GOT3 (cell line): ENCODE data around the gene SH3RF3.
"Not testable (repeated sequence)": the region's sequence is repeated elsewhere in the genome, so short reads cannot be mapped to it uniquely, and the experiment has no call there.

Experiments
- DNase-seq: peaks from one replicate; lab custom pipeline; 2025; ENCODE audit warnings: mixed read lengths; lab: John Stamatoyannopoulos, UW

SH3RF3 gene

GRCh38 chr2:109217362-109218086 lies 88.5 kb downstream of the SH3RF3 start:
- no peak for DNase-seq

GRCh38 chr2:109218087-109218791 lies 89.2 kb downstream of the SH3RF3 start:
- DNase-seq = no peak

- no peak for DNase-seq
Observed at GRCh38 chr2:109218792-109219126, 89.8 kb downstream of the SH3RF3 start.

- DNase-seq = no peak
Observed at GRCh38 chr2:109220860-109221259, 91.9 kb downstream of the SH3RF3 start.

GRCh38 chr2:109221316-109221715 lies 92.3 kb downstream of the SH3RF3 start:
- not testable (repeated sequence) for DNase-seq

- no peak for DNase-seq
Observed at GRCh38 chr2:109222422-109222821, 93.4 kb downstream of the SH3RF3 start.

GRCh38 chr2:109222825-109223471 lies 93.9 kb downstream of the SH3RF3 start:
- DNase-seq = no peak

- DNase-seq = no peak
Observed at GRCh38 chr2:109223490-109223889, 94.5 kb downstream of the SH3RF3 start.

- not testable (repeated sequence) for DNase-seq
Observed at GRCh38 chr2:109224341-109224740, 95.3 kb downstream of the SH3RF3 start.

GRCh38 chr2:109225170-109225782 lies 96.3 kb downstream of the SH3RF3 start:
- DNase-seq = no peak

- no peak for DNase-seq
Observed at GRCh38 chr2:109226128-109226527, 97.1 kb downstream of the SH3RF3 start.

GRCh38 chr2:109226622-109227021 lies 97.6 kb downstream of the SH3RF3 start:
- DNase-seq = no peak

- no peak for DNase-seq
Observed at GRCh38 chr2:109229094-109229675, 100.2 kb downstream of the SH3RF3 start.

- DNase-seq = no peak
Observed at GRCh38 chr2:109230941-109231420, 102.0 kb downstream of the SH3RF3 start.

GRCh38 chr2:109231428-109231827 lies 102.4 kb downstream of the SH3RF3 start:
- no peak for DNase-seq

- DNase-seq = no peak
Observed at GRCh38 chr2:109231996-109232705, 103.1 kb downstream of the SH3RF3 start.

GRCh38 chr2:109232909-109233308 lies 103.9 kb downstream of the SH3RF3 start:
- DNase-seq = no peak

- no peak for DNase-seq
Observed at GRCh38 chr2:109233643-109234042, 104.6 kb downstream of the SH3RF3 start.

GRCh38 chr2:109234355-109234754 lies 105.3 kb downstream of the SH3RF3 start:
- DNase-seq = no peak

- DNase-seq = no peak
Observed at GRCh38 chr2:109236147-109236546, 107.1 kb downstream of the SH3RF3 start.

GRCh38 chr2:109237792-109238191 lies 108.8 kb downstream of the SH3RF3 start:
- no peak for DNase-seq

- DNase-seq = no peak
Observed at GRCh38 chr2:109238580-109238979, 109.6 kb downstream of the SH3RF3 start.
